AG04450 (cell line): ENCODE measurements around the gene KCNK17. TPM values are rescaled to one million over a fixed set of nuclear protein-coding genes. Genes with fewer than 3 reads are reported as not detected.

ENCODE experiments used
- CTCF ChIA-PET: fragments of 300-600, 350-600 bp; formaldehyde crosslinking; extraction: SDS; loops from one replicate; lab custom pipeline; 2022; ENCODE audit warnings: antibody characterized with exemption, inconsistent platforms; lab: Charles Lee
- POLR2A ChIA-PET: fragments of 350-600 bp; formaldehyde crosslinking; extraction: SDS; loops from one replicate; lab custom pipeline; 2021; ENCODE audit warnings: antibody characterized with exemption, inconsistent platforms; lab: Yijun Ruan, JAX
- DNase-seq: peaks from one replicate; pipeline ENCODE4 v3.0.0-alpha.2; 2011; ENCODE audit warnings: low read depth, low spot score
- H3K27ac ChIP-seq: one replicate; pipeline ENCODE4 v1.5.1; 2012; ENCODE audit warnings: low read depth, low read length, control low read depth
- H3K27me3 ChIP-seq: one replicate; pipeline ENCODE4 v1.6.0; 2012; ENCODE audit warnings: low read length; ENCODE audit not compliant: control insufficient read depth, insufficient read depth
- H3K4me3 ChIP-seq: 2 replicates; pipeline ENCODE4 v1.5.1; 2011; ENCODE audit warnings: mild to moderate bottlenecking, low read depth, low read length, control low read depth
- H3K9me3 ChIP-seq: 2 replicates; pipeline ENCODE4 v1.5.1; 2012; ENCODE audit warnings: low read length; ENCODE audit not compliant: control insufficient read depth, insufficient read depth
- CTCF ChIP-seq: IDR thresholded peaks from 2 replicates; pipeline ENCODE4 v1.5.1; 2011; ENCODE audit warnings: low read depth, low read length, control low read depth, inconsistent platforms
- polyA plus RNA-seq: library from polyadenylated mRNA; depleted of rRNA; stranded (reverse); fragments of >200 nt; gene quantifications from 2 replicates; pipeline ENCODE4 v1.2.3, GENCODE V29; 2011

Gene KCNK17
- polyA plus RNA-seq, 1 experiment = not detected

DNA sequence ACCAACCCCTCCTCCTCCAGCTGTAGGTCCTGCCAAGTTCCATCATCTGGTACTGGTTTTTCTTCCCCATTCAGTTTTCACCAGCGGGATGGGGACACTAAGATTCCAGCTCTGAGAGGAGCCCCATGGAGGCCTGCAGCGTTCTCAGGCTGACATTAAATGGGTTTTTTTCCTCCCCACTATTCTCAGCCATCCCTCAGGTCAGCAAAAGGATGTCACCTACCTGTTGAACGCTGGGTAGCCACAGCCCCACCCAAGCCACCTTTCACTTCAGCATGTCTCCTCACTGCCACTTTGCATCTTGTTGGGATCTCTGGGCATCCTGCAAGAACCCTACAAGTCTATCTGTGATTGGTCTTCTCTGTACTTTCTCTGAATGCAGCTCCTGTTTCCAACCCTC lies 6.8 kb downstream of the KCNK17 start:
- ChIA-PET CTCF (interaction anchor here (0.6 to 5.4 kb wide), 3 partner anchors 154 to 435 kb away, joined by 3 to 47 read pairs (median 5); no protein-coding TSS in a partner anchor), POLR2A (no interaction called here)
- H3K27me3 ChIP-seq = peaks cover 8% of the 10 kb centered on the region
- no peak for TF ChIP-seq CTCF
- no peak for DNase-seq
- H3K4me3 ChIP-seq = no peak overlapping the region
- no peaks in the 10 kb centered on the region for H3K9me3 ChIP-seq
- H3K27ac ChIP-seq = no peak overlapping the region

GRCh38 chr6:39304951-39305350 lies 9.3 kb downstream of the KCNK17 start:
- H3K9me3 ChIP-seq = no peaks in the 10 kb centered on the region
- ChIA-PET CTCF (interaction anchor here (0.7 to 4.4 kb wide), 7 partner anchors 139 to 432 kb away, joined by 3 to 31 read pairs (median 5); no protein-coding TSS in a partner anchor), POLR2A (no interaction called here)
- no peak for DNase-seq
- H3K27ac ChIP-seq = no peak overlapping the region
- TF ChIP-seq CTCF = no peak
- no peak overlapping the region for H3K4me3 ChIP-seq
- H3K27me3 ChIP-seq = no peaks in the 10 kb centered on the region

GRCh38 chr6:39303425-39304153 lies 10.6 kb downstream of the KCNK17 start:
- H3K27me3 ChIP-seq = no peaks in the 10 kb centered on the region
- H3K27ac ChIP-seq = no peak overlapping the region
- no peaks in the 10 kb centered on the region for H3K9me3 ChIP-seq
- TF ChIP-seq CTCF = no peak
- no peak for DNase-seq
- CTCF ChIA-PET = interaction anchor here (0.5 to 4.4 kb wide), 12 partner anchors 12 to 431 kb away, joined by 3 to 31 read pairs (median 8); no protein-coding TSS in a partner anchor
- POLR2A ChIA-PET = no interaction called here
- H3K4me3 ChIP-seq = no peak overlapping the region

DNA sequence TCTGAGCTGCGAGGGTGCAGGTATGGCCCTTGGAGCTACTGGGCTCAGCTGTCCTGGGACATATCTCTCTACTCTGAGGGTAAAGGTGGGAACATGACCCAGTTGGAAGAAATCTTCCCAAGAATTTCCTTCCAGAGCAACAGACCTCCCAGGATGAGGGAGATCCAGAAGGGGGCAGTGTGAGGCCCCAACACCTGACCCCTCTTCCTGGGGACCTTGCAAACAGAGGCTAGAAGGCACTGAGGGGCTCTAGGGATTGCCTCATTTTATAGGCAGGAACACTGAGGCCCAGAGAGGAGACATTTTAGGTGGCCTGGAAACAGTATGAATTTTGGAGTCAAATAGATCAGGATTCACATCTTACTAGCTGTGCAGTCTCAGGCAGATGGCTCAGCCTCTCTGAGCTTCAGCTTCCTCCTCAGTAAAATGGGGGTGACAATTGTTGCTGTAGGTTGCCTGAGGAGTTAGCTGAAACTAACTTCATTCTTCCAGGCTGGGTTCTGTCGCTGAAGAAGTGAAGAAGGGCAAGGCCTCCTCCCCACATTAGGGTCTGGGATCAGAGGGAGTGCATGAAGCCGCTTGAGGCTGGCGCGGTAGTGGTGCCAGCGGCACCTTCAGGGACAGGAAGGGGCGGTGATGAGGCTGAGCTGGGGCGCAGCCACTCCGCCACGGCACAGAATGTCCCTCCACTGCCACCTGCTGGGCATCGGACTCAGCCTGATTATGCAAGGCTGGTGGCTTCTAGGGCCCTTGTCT lies 11.4 kb downstream of the KCNK17 start:
- no peaks in the 10 kb centered on the region for H3K27me3 ChIP-seq
- POLR2A ChIA-PET = no interaction called here
- TF ChIP-seq CTCF = peak; percentile 81
- peak; percentile 2 for DNase-seq
- H3K9me3 ChIP-seq = no peaks in the 10 kb centered on the region
- H3K4me3 ChIP-seq = no peak overlapping the region
- no peak overlapping the region for H3K27ac ChIP-seq
- CTCF ChIA-PET = interaction anchor here (0.5 to 4.4 kb wide), 11 partner anchors 11 to 430 kb away, joined by 3 to 31 read pairs (median 8); no protein-coding TSS in a partner anchor

DNA sequence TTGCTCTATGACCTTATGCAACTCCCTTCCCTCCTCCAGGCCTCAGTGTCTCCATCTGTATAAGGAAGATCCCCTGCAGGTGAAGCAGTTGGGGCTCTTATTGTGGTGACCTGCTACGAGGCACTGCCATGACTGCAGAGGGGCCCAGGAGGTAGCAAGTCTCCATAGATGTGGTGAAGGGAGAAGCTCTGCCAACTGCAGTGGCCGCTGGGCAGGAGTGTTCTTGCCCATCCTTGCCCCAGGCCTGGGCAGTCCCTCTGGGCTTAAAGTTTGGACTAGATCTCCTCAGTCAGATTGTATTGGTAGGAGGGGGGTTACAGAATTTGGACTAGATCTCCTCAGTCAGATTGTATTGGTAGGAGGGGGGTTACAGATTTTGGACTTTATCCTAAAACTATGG lies 12.2 kb downstream of the KCNK17 start:
- Histone ChIP-seq H3K27me3 (no peaks in the 10 kb centered on the region), H3K4me3 (no peak overlapping the region), H3K9me3 (no peaks in the 10 kb centered on the region), H3K27ac (no peak overlapping the region)
- POLR2A ChIA-PET = no interaction called here
- no peak for DNase-seq
- CTCF ChIA-PET = interaction anchor here (1.5 to 4.4 kb wide), 5 partner anchors 137 to 429 kb away, joined by 8 to 31 read pairs (median 18); no protein-coding TSS in a partner anchor
- no peak for TF ChIP-seq CTCF
